ENCODE data around the gene RPRM.

DNA sequence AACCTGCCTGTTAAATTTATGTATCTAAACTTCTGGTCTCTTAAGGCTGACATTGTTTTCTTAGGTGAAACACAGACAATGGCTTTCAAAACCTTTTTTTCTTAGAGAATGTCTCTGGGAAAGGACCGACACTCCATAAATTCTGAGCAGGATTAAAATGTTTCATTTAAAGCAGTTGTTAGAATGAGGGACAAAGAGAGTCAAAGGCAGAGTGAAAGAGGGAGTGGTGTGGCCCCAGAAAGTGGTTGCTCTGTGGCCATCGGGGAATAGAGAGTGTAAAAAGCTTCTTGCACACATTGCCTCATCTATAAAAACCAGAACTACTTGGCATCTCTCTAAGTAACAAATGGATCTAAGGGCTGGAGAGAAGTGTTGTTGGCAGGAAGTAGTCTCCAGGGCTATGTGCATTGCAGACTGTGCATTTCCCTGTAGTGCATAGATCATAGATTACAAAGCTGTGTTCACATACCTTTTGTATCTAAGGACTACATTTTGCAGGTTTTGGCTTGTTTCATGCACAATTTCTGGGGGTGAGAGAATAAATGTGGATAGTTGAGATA lies 3.6 kb downstream of the RPRM start:
- TF ChIP-seq, protein P1, sequence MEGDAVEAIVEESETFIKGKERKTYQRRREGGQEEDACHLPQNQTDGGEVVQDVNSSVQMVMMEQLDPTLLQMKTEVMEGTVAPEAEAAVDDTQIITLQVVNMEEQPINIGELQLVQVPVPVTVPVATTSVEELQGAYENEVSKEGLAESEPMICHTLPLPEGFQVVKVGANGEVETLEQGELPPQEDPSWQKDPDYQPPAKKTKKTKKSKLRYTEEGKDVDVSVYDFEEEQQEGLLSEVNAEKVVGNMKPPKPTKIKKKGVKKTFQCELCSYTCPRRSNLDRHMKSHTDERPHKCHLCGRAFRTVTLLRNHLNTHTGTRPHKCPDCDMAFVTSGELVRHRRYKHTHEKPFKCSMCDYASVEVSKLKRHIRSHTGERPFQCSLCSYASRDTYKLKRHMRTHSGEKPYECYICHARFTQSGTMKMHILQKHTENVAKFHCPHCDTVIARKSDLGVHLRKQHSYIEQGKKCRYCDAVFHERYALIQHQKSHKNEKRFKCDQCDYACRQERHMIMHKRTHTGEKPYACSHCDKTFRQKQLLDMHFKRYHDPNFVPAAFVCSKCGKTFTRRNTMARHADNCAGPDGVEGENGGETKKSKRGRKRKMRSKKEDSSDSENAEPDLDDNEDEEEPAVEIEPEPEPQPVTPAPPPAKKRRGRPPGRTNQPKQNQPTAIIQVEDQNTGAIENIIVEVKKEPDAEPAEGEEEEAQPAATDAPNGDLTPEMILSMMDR (conservative IDR thresholded peaks at IDR 0.05; ENCODE audit: low read length): no peak
- TF ChIP-seq EZH2phosphoT487 (IDR thresholded peaks at IDR 0.05; ENCODE audit: borderline replicate concordance, low read depth, low read length): no peak

All from OCI-LY7 (cell line).